Nephron (organoid): ENCODE results near the gene EGR2.

Experiments used
- H3K27ac Mint-ChIP-seq, 3 experiments: 2 replicates each; pipeline ENCODE4 v1.8.0; 2020; ENCODE audit warnings: mixed read lengths in 3 of 3, mild to moderate bottlenecking in 2 of 3, moderate library complexity in 1 of 3
- H3K27me3 Mint-ChIP-seq: 2 replicates; pipeline ENCODE4 v1.8.0; 2021; ENCODE audit warnings: low read depth, mild to moderate bottlenecking, moderate library complexity, mixed read lengths
- H3K36me3 Mint-ChIP-seq: 2 replicates; pipeline ENCODE4 v1.8.0; 2020; ENCODE audit warnings: low read depth, mixed read lengths
- H3K4me1 Mint-ChIP-seq: 2 replicates; pipeline ENCODE4 v1.8.0; 2020; ENCODE audit warnings: mixed read lengths
- H3K4me3 Mint-ChIP-seq, 3 experiments: 2 replicates each; pipeline ENCODE4 v1.8.0; 2020; ENCODE audit warnings: mild to moderate bottlenecking in 3 of 3, mixed read lengths in 3 of 3, moderate library complexity in 2 of 3
- H3K9me3 Mint-ChIP-seq: 2 replicates; pipeline ENCODE4 v1.8.0; 2020; ENCODE audit warnings: mixed read lengths
- TF ChIP-seq, protein P1 (sequence below), 3 experiments: fragments of 200-600 bp; sonication (generic); IDR thresholded peaks; one replicate each; pipeline ENCODE4 v1.5.0; 2021; ENCODE audit warnings: antibody characterized with exemption in 3 of 3; ENCODE audit not compliant: unreplicated experiment in 3 of 3

Gene EGR2

DNA sequence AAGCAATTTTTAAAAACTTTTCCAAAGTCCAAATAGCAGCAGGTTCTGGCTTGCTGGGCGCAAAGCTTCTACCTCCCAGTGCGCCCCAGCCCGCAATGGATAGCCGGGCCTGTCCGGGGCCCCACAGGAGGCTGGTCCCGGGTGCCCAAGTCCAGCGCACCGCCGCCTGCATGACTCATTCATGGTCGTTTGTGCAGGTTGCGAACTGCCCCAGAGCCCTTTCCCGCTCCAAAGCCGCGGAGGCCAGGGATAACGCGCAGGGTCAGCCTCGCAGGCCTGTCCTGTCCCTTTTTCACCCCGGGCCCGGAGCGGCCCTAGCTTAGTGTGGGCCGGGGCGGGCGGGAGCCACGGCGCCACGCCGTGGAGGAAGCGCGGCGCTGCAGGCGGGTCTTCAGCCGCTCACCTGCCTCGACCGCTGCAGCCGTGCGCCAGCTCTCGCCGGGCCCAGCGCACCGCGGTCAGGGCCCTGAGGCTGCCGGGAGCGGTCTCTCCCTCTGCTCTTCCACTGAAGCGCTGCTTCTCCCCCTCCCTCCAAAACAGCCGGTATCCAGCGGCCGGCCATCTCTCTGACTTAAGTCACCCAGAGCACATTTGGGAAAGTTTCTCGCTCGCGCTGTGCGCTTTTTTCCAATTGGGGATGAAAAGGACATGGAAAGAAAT lies 1.7 kb upstream of the EGR2 start:
- no peaks in the 10 kb centered on the region for H3K9me3 Mint-ChIP-seq

DNA sequence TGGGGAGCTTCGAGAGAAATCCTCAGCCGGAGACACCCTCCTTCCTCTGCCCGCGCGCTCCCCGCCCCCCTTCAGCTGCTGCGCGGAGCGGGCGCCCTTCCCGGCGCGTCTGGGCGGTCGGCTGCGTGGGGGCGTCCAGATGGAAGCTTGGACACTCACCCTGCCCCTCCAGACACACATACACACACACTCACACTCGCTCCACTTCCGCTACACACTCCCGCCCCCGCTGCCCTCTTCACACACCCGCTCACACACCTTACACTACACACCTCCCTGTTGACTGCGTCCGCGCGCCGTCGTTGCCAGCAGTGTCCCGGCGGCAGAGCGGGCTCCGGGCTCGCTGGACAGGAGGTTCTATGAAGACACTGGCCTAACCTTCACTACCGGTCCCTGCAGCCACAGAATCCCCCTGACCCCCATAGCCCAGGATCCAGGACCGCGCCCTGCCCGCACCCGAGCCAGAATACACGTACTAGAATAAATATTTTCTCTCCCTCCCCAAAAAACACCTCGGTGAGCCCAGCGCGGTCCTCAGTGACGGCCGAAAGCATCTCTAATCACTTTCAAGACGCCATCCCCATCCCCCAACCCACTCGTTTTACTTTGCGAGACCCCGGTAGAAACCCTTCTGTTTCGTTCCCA lies 1.1 kb upstream of the EGR2 start:
- H3K4me3 Mint-ChIP-seq, result peak overlapping the region; percentile 95 to 97 (median 96)
- peaks cover 4% of the 10 kb centered on the region for H3K36me3 Mint-ChIP-seq
- peaks cover 79% of the 10 kb centered on the region for H3K27me3 Mint-ChIP-seq
- no peaks in the 10 kb centered on the region for H3K9me3 Mint-ChIP-seq
- TF ChIP-seq, protein P1, sequence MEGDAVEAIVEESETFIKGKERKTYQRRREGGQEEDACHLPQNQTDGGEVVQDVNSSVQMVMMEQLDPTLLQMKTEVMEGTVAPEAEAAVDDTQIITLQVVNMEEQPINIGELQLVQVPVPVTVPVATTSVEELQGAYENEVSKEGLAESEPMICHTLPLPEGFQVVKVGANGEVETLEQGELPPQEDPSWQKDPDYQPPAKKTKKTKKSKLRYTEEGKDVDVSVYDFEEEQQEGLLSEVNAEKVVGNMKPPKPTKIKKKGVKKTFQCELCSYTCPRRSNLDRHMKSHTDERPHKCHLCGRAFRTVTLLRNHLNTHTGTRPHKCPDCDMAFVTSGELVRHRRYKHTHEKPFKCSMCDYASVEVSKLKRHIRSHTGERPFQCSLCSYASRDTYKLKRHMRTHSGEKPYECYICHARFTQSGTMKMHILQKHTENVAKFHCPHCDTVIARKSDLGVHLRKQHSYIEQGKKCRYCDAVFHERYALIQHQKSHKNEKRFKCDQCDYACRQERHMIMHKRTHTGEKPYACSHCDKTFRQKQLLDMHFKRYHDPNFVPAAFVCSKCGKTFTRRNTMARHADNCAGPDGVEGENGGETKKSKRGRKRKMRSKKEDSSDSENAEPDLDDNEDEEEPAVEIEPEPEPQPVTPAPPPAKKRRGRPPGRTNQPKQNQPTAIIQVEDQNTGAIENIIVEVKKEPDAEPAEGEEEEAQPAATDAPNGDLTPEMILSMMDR (IDR thresholded peaks at IDR 0.05; ENCODE audit: unreplicated experiment in 3 of 3), result no peak
- H3K4me1 Mint-ChIP-seq, result peaks cover 24% of the 10 kb centered on the region
- peak overlapping the region; percentile 89 to 94 (median 91) for H3K27ac Mint-ChIP-seq

More for the DNA sequence above, 1.7 kb upstream of the EGR2 start:
- H3K27ac Mint-ChIP-seq, result peak overlapping the region in 2 of 3 experiments; percentile 84 to 89
- TF ChIP-seq, protein P1 (IDR thresholded peaks at IDR 0.05; ENCODE audit: unreplicated experiment in 3 of 3), result peak; percentile 86 to 91 (median 91)
- peaks cover 24% of the 10 kb centered on the region for H3K4me1 Mint-ChIP-seq
- H3K36me3 Mint-ChIP-seq, result peaks cover 4% of the 10 kb centered on the region
- H3K27me3 Mint-ChIP-seq, result peaks cover 74% of the 10 kb centered on the region
- H3K4me3 Mint-ChIP-seq, result peak overlapping the region; percentile 95 to 97 (median 96)

DNA sequence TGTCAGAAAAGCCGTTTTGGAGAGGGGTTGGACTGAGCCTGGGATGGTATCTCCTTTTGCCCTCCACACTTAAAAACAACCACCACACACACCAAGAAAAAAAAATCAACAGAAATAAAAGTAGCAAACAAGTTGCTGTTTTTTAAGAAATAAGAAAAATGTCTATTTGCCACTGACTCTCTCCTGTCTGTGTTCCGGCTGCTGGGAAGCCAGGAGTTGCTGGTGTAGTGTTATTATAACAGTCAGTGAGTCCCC lies 163 bp downstream of the EGR2 start:
- Mint-ChIP-seq H3K4me1 (peaks cover 24% of the 10 kb centered on the region), H3K9me3 (no peaks in the 10 kb centered on the region), H3K36me3 (peaks cover 4% of the 10 kb centered on the region), H3K27me3 (peaks cover 77% of the 10 kb centered on the region), H3K4me3 (peak overlapping the region; percentile 95 to 97 (median 96)), H3K27ac (peak overlapping the region; percentile 89 to 94 (median 91))
- TF ChIP-seq, protein P1 (IDR thresholded peaks at IDR 0.05; ENCODE audit: unreplicated experiment in 3 of 3), result no peak

DNA sequence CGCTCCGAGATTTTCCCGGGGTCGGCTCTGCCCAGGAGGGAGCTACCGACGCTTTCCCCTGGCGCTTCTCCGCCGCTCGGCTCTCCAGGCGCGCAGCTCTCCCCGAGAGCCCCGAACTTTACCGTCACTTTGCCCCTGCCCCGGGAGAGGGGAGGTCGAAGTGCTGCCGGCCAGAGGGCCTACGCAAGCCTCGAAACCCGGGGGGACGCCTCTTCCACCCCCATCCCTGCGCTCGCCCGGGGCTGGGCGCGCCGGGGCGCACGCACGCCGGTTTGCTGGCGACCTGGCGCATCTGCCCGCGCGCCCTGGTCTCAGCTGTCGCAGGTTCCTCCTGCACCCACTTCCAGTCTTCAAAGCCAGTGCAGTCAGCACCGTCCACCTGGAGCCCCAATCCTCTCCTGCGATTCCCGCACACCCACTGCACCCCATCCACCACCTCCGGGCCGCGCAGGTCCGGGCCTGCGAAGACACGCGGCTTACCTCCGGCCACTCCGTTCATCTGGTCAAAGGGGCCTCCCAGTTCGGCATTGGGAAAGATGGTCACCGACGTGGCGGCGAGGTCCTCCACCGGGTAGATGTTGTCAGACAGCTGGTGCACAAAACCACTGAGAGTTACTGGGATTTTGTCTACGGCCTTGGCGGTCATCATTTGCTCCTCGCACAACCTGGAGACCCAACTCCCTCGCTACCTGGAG lies 638 bp downstream of the EGR2 start:
- TF ChIP-seq, protein P1 (IDR thresholded peaks at IDR 0.05; ENCODE audit: unreplicated experiment in 3 of 3), result no peak
- H3K4me3 Mint-ChIP-seq, result peak overlapping the region; percentile 95 to 97 (median 96)
- H3K4me1 Mint-ChIP-seq, result peaks cover 24% of the 10 kb centered on the region
- H3K27ac Mint-ChIP-seq, result peak overlapping the region in 2 of 3 experiments; percentile 89 to 94
- H3K9me3 Mint-ChIP-seq, result no peaks in the 10 kb centered on the region
- H3K36me3 Mint-ChIP-seq, result peaks cover 4% of the 10 kb centered on the region
- H3K27me3 Mint-ChIP-seq, result peaks cover 72% of the 10 kb centered on the region

DNA sequence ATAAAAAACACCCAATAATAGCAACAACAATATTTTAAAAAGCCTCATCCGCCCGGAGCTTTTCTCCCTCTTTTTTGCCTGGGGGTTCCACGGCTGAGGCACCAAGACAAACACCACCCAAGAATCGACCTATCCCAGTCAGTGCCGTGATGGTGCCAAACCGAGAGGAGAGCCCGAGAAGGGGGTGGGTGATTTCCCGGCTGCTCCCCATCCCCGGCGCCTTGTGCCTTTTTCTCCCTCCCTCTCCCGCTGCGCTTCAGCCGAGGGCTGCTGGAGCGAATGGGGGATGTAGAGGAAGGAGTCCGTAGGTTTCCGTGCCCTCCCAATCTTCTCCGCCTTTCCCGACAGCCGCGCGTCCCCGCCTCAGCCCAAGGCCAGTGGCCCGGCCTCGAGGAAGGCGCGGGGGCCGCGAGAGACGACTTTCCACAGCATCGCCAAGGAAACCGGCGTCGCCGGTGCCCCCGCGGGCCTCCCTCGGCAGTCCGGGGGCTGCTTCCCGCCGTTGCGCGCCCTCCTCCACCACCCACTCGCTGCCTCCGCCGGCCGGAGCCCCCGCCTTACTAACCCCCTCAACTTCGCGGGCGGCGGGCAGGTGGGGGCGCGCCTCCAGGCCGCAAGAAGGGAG lies 1.3 kb downstream of the EGR2 start:
- H3K9me3 Mint-ChIP-seq, result no peaks in the 10 kb centered on the region
- H3K4me1 Mint-ChIP-seq, result peaks cover 24% of the 10 kb centered on the region
- TF ChIP-seq, protein P1 (IDR thresholded peaks at IDR 0.05; ENCODE audit: unreplicated experiment in 3 of 3), result no peak
- no peak overlapping the region for H3K27ac Mint-ChIP-seq
- H3K36me3 Mint-ChIP-seq, result peaks cover 4% of the 10 kb centered on the region
- peak overlapping the region; percentile 95 to 97 (median 96) for H3K4me3 Mint-ChIP-seq
- peaks cover 66% of the 10 kb centered on the region for H3K27me3 Mint-ChIP-seq
